AG04449 (cell line): Measurements from ENCODE around the gene NOTCH4.

Experiments
- CTCF ChIA-PET: fragments of 350-600 bp; formaldehyde crosslinking; extraction: SDS; loops from one replicate; lab custom pipeline; 2021; ENCODE audit warnings: antibody characterized with exemption; lab: Yijun Ruan, JAX
- POLR2A ChIA-PET: fragments of 400-600, 350-600 bp; formaldehyde crosslinking; extraction: SDS; loops from one replicate; lab custom pipeline; 2020; ENCODE audit warnings: antibody characterized with exemption, inconsistent platforms; lab: Yijun Ruan, JAX
- DNase-seq: peaks from one replicate; pipeline ENCODE4 v3.0.0-alpha.2; 2010; ENCODE audit warnings: low read depth, low spot score
- H3K4me3 ChIP-seq: 2 replicates; pipeline ENCODE4 v1.5.1; 2011; ENCODE audit warnings: low read depth, mild to moderate bottlenecking, control low read depth, low read length
- TF ChIP-seq, protein P1 (sequence below): IDR thresholded peaks from one replicate; pipeline ENCODE4 v1.5.1; 2011; ENCODE audit warnings: mild to moderate bottlenecking, moderate library complexity, low read length, control low read depth, inconsistent platforms; ENCODE audit not compliant: insufficient read depth; ENCODE audit errors: missing control alignments

The NOTCH4 gene

DNA sequence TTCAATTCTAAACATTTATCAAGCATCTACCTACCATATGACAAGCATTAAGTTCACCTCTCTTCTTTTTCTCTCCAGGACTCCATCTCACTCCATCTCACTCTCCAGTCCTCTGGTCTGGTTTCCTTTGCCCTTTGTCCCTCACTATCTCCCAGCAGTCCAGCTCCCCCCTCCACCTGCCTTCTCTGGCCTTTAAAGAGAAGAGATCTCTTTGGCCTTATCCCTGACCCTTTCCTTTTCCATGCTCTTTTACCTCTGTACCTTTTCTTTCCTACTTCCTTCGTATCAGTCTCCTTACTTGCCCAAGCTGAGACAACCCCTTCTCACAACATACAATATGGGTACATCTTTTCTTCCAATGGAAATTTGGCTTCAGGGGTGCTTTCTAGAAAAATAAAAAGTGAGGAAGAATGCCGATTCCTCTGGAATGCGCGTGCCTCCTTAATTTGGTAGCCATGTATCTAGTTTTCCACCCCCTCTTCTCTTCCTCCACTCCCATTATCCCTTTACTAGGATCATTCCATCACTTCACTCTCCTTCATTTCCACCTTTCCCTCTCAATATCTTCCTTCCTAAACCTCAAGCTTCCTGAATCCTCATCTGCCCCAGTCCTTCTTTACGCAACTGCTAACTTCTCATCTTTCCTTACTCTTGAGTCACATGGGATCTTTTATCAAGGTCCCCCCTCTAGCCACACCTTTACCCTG, 47.2 kb downstream of the NOTCH4 start:
- TF ChIP-seq, protein P1, sequence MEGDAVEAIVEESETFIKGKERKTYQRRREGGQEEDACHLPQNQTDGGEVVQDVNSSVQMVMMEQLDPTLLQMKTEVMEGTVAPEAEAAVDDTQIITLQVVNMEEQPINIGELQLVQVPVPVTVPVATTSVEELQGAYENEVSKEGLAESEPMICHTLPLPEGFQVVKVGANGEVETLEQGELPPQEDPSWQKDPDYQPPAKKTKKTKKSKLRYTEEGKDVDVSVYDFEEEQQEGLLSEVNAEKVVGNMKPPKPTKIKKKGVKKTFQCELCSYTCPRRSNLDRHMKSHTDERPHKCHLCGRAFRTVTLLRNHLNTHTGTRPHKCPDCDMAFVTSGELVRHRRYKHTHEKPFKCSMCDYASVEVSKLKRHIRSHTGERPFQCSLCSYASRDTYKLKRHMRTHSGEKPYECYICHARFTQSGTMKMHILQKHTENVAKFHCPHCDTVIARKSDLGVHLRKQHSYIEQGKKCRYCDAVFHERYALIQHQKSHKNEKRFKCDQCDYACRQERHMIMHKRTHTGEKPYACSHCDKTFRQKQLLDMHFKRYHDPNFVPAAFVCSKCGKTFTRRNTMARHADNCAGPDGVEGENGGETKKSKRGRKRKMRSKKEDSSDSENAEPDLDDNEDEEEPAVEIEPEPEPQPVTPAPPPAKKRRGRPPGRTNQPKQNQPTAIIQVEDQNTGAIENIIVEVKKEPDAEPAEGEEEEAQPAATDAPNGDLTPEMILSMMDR, result no peak
- H3K4me3 ChIP-seq, result peak overlapping the region; percentile 97
- no peak for DNase-seq
- ChIA-PET POLR2A (interaction anchor here (0.6 to 2.4 kb wide), 6 partner anchors 19 to 795 kb away, joined by 3 to 8 read pairs (median 6); partner anchors contain the start of genes ATF6B and FKBPL), CTCF (interaction anchor here (1.0 to 2.1 kb wide), 4 partner anchors 13 to 59 kb away, joined by 4 to 7 read pairs (median 6); partner anchors contain the start of genes GPSM3 and PBX2)

DNA sequence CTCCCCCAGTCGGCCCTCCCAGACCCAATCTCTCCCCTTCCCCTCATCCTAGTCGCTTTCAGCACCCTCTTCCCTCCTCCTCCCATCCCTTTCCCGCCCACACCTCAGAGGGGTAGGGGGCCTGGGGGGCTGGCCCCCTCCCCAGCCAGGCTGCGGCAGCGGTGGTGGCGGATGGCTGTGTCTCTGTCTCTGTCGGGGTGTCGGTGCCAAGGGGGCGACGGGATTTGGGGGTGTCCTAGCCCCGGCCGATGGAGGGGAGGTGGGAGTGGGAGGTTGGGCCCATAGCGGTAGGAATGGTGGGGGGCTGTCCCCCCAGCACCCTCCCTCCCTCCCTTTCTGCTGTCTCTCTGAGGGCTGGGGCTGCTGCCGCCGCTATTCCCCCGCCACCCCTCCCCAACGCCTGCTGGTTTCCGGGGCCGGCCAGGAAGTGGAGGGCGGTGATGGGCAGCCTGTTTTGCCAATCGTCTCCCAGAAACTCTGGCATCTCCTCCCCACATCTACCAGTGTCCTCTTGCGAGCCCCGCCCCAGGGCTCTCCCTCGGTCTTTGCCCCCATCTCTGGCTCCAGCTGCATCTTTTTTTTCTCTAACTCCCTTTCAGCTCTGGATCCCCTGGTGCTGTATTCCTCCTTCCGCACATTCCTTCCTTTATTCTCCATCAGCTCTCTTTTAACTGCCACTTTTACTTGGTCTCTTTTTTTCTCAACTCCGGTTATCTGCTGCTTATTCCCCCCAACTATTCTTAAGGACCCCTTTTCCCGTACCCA, 48.0 kb downstream of the NOTCH4 start, which contains the start of gene AGPAT1:
Gene AGPAT1 (minus strand): TSS at position 374 of the 765 bp plus-strand sequence. CDS start 4,588 bp downstream, outside the sequence.
- TF ChIP-seq, protein P1, result no peak
- peak; percentile 82 for DNase-seq
- H3K4me3 ChIP-seq, result peak within 1 kb of the TSS; percentile 97
- CTCF ChIA-PET, result interaction anchor here (1.0 to 2.1 kb wide), 3 partner anchors 14 to 57 kb away, joined by 5 to 7 read pairs (median 6); partner anchors contain the start of genes GPSM3 and PBX2
- POLR2A ChIA-PET, result interaction anchor here (0.6 to 2.4 kb wide), 4 partner anchors 19 to 796 kb away, joined by 3 to 8 read pairs (median 6); partner anchors contain the start of gene FKBPL

DNA sequence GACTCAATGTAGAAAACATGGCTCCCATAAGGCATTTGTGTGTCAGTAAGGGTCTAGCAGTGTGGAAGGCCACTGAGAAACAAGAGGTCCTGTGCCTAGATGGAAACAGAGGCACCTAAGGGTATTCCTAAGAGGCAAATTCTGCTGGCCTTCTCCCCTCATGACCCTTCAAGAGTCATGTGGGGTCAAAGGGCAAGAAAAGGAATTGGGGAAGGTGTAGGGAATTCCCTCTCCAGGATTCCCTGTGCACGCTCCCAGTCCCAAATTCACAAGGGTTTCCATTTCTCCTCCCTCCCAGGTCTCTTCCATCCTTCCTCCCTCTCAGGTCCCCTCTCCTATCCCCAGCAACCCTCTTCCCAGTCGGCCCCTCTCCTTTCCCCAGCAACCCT, 48.6 kb downstream of the NOTCH4 start:
- POLR2A ChIA-PET, result no interaction called here
- CTCF ChIA-PET, result no interaction called here
- H3K4me3 ChIP-seq, result peak overlapping the region; percentile 97
- no peak for DNase-seq
- TF ChIP-seq, protein P1, result no peak

DNA sequence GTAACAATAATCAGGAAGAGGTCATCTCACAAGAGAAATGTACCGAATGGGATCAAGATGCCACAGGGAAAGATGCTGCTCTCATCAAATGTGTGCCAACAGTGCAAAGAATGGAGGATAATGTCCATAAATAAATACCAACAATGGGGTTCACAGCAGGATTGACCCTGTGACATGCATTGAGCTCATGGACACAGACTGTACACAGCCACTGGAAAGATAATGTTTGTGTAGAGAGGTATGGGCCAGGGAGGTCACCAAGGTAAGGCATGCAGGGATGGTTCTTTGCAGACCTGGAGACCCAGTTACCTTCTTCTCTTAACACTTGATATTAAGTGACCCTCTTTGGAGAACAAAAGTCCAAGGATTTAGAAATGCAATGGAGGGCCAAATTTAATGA, 49.5 kb downstream of the NOTCH4 start:
- TF ChIP-seq, protein P1, result no peak
- H3K4me3 ChIP-seq, result peak overlapping the region; percentile 97
- CTCF ChIA-PET, result no interaction called here
- POLR2A ChIA-PET, result no interaction called here
- DNase-seq, result no peak

DNA sequence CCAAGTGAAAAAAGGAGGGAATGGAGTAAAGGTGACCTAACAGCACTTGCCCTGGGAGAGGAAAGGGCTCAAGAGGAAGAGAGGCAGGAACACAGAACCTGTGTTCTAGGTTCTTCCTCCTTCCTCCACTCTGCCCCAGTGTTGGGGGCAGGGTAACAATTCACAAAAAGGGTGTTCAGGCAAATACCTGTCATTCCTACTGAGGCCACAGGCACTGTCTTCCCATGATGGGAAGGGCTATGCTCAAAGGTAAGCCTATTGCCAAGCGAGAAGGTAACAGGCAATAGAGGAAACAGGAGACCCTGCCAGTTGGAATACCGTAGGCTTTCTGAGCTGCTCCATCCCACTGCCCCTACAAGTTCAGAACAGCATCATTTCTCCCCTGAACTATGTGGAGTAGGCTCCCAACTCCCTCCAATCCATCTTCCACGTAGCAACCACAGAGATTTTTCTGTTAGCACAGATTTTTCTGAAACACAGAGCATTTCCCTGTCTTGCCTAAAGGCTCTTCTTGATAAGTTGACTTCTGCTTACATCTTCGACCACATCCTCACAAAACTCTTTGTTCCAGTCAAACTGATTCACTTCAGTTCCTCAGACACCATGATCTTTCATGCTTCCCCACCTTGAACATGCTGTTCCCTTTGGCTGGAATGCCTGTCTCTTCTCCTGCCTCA, 50.7 kb downstream of the NOTCH4 start:
- POLR2A ChIA-PET, result no interaction called here
- CTCF ChIA-PET, result interaction anchor here (2.0 to 2.1 kb wide), 2 partner anchors 11 to 125 kb away, joined by 4 to 7 read pairs; no protein-coding TSS in a partner anchor
- no peak overlapping the region for H3K4me3 ChIP-seq
- DNase-seq, result no peak
- TF ChIP-seq, protein P1, result no peak
